ENCODE data around the gene PLA2G4E. TPM values are rescaled to one million over a fixed set of nuclear protein-coding genes. Genes with fewer than 3 reads are reported as not detected.

PLA2G4E gene
- total and polyA plus RNA-seq, 7 donors: 0.13 TPM; not detected in 6

- no peak overlapping the region for H3K4me3 ChIP-seq
- intact Hi-C loops (cut with DNase I): loop anchor here (5.0 kb wide), 1 partner anchor 73 kb away; no protein-coding TSS in a partner anchor
- 48 to 49% methylated on average over 14 of the region's 14 CpGs for WGBS, 2 donors
- H3K9me3 ChIP-seq: no peaks in the 10 kb centered on the region
- peaks cover 0 to 4% (median 0%) of the 10 kb centered on the region in 3 donors for H3K27me3 ChIP-seq
- H3K4me1 ChIP-seq: peaks cover 0 to 10% (median 8%) of the 10 kb centered on the region in 4 donors
- no peak overlapping the region for H3K27ac ChIP-seq
- H3K36me3 ChIP-seq: no peaks in the 10 kb centered on the region
- TF ChIP-seq POLR2AphosphoS5 (IDR thresholded peaks at IDR 0.05) (no peak), CTCF (IDR thresholded peaks at IDR 0.05) (peak in 3 of 4 experiments; percentile 62 to 72 (median 65))
- no peak for DNase-seq
These were observed 39.0 kb upstream of the PLA2G4E start for GRCh38 chr15:42059661-42060476.

- 55 to 69% methylated on average over 3 of the region's 3 CpGs for WGBS, 2 donors
- intact Hi-C loops (cut with DNase I): loop anchor here (5.0 kb wide), 1 partner anchor 71 kb away; no protein-coding TSS in a partner anchor
These were observed 37.9 kb upstream of the PLA2G4E start for GRCh38 chr15:42058791-42059190.

GRCh38 chr15:42057799-42058646, 37.2 kb upstream of the PLA2G4E start:
- TF ChIP-seq EP300 (IDR thresholded peaks at IDR 0.05) (no peak), POLR2AphosphoS5 (IDR thresholded peaks at IDR 0.05) (no peak)
- intact Hi-C loops (cut with DNase I): loop anchor here (5.0 kb wide), 1 partner anchor 71 kb away; no protein-coding TSS in a partner anchor
- no peaks in the 10 kb centered on the region for H3K9me3 ChIP-seq
- H3K27ac ChIP-seq: no peak overlapping the region
- H3K36me3 ChIP-seq: no peaks in the 10 kb centered on the region
- H3K4me1 ChIP-seq: peaks cover 0 to 10% (median 8%) of the 10 kb centered on the region in 4 donors
- DNase-seq: no peak
- H3K4me3 ChIP-seq: no peak overlapping the region
- 59 to 79% methylated on average over 6 of the region's 6 CpGs for WGBS, 2 donors
- peaks cover 0 to 4% (median 0%) of the 10 kb centered on the region in 3 donors for H3K27me3 ChIP-seq

More at GRCh38 chr15:42058791-42059190, 37.9 kb upstream of the PLA2G4E start:
- Histone ChIP-seq H3K9me3 (no peaks in the 10 kb centered on the region), H3K36me3 (no peaks in the 10 kb centered on the region), H3K27ac (no peak overlapping the region), H3K4me3 (no peak overlapping the region), H3K4me1 (peaks cover 0 to 10% (median 8%) of the 10 kb centered on the region in 4 donors), H3K27me3 (peaks cover 0 to 4% (median 0%) of the 10 kb centered on the region in 3 donors)
- no peak for DNase-seq
- no peak for TF ChIP-seq POLR2AphosphoS5 (IDR thresholded peaks at IDR 0.05)
- TF ChIP-seq CTCF (IDR thresholded peaks at IDR 0.05): no peak
- no peak for TF ChIP-seq POLR2A (IDR thresholded peaks at IDR 0.05)
- no peak for TF ChIP-seq EP300 (IDR thresholded peaks at IDR 0.05)

GRCh38 chr15:42056934-42057798, 36.3 kb upstream of the PLA2G4E start:
- peak in 1 of 4 donors; percentile 36 for TF ChIP-seq POLR2AphosphoS5 (IDR thresholded peaks at IDR 0.05)
- TF ChIP-seq POLR2A (IDR thresholded peaks at IDR 0.05): no peak
- no peak for TF ChIP-seq EP300 (IDR thresholded peaks at IDR 0.05)
- peak in 2 of 4 experiments; percentile 19 to 33 for TF ChIP-seq CTCF (IDR thresholded peaks at IDR 0.05)
- H3K4me1 ChIP-seq: peaks cover 0 to 10% (median 8%) of the 10 kb centered on the region in 4 donors
- intact Hi-C loops (cut with DNase I): loop anchor here (5.0 kb wide), 1 partner anchor 70 kb away; no protein-coding TSS in a partner anchor
- peak overlapping the region in 3 of 4 donors; percentile 15 to 32 (median 21) for H3K4me3 ChIP-seq
- 11 to 14% methylated on average over 37 of the region's 37 CpGs for WGBS, 2 donors
- no peaks in the 10 kb centered on the region for H3K9me3 ChIP-seq
- no peaks in the 10 kb centered on the region for H3K36me3 ChIP-seq
- no peak for DNase-seq
- H3K27ac ChIP-seq: no peak overlapping the region
- peaks cover 0 to 4% (median 0%) of the 10 kb centered on the region in 3 donors for H3K27me3 ChIP-seq
